GM12878 (cell line): ENCODE results near the gene RAB3GAP1. TPM values are rescaled to one million over a fixed set of nuclear protein-coding genes. Genes with fewer than 3 reads are reported as not detected.

ENCODE experiments used
- ATAC-seq: fragments of 200-7000 bp; cut with Tn5 transposase; 3 replicates; pipeline ENCODE4 v1.9.1; 2020; ENCODE audit warnings: mild to moderate bottlenecking, moderate library complexity
- BruUV-seq: library from RNA; stranded (reverse); fragments of 400-500 nt; replicated peaks from 2 replicates; lab custom pipeline; 2021; lab: Mats Ljungman, UMichigan
- CTCF ChIA-PET: fragments of 300-600 bp; sonication (Branson Sonifier 250); formaldehyde crosslinking; extraction: SDS; loops from one replicate; lab custom pipeline; 2021; ENCODE audit warnings: inconsistent platforms; lab: Yijun Ruan, JAX
- POLR2A ChIA-PET: fragments of 350-600 bp; formaldehyde crosslinking; extraction: SDS; loops from one replicate; lab custom pipeline; 2021; ENCODE audit warnings: inconsistent platforms; lab: Charles Lee
- RAD21 ChIA-PET: fragments of 300-600 bp; sonication (Branson Sonifier 250); formaldehyde crosslinking; loops from one replicate; lab custom pipeline; 2023; ENCODE audit warnings: antibody characterized with exemption; ENCODE audit not compliant: unreplicated experiment; lab: Charles Lee
- SMC1A ChIA-PET: fragments of 300-600 bp; sonication (Branson Sonifier 250); formaldehyde crosslinking; loops from one replicate; lab custom pipeline; 2023; ENCODE audit not compliant: unreplicated experiment, uncharacterized antibody; lab: Charles Lee
- DNase-seq: peaks from one replicate; pipeline ENCODE4 v3.0.0-alpha.2; 2011; ENCODE audit warnings: low read depth, low spot score
- FAIRE-seq: peaks from 3 replicates; lab custom pipeline; 2011; peaks lifted over from hg19 to GRCh38; lab: Jason Lieb, UNC
- H2AFZ ChIP-seq: 2 replicates; pipeline ENCODE4 v1.6.0; 2011; ENCODE audit warnings: low read depth, low read length, control low read depth; ENCODE audit not compliant: control insufficient read depth
- H3K27ac ChIP-seq: 2 replicates; pipeline ENCODE4 v1.5.1; 2011; ENCODE audit warnings: control low read depth; ENCODE audit not compliant: control insufficient read depth, insufficient read depth
- H3K27me3 ChIP-seq, 2 experiments: replicated peaks in 1 of 2; 2 replicates each; pipeline versions ENCODE4 v1.6.0 to v1.6.1; 2011; ENCODE audit warnings: low read length in 1 of 2; ENCODE audit not compliant: control insufficient read depth in 2 of 2, insufficient read depth in 2 of 2
- H3K36me3 ChIP-seq, 2 experiments: 2 replicates each; pipeline ENCODE4 v1.5.1; 2011; ENCODE audit warnings: low read length in 1 of 2; ENCODE audit not compliant: control insufficient read depth in 2 of 2, insufficient read depth in 2 of 2
- H3K4me1 ChIP-seq: 2 replicates; pipeline ENCODE4 v1.6.1; 2011; ENCODE audit warnings: mild to moderate bottlenecking, low read length, moderate library complexity, mixed read lengths; ENCODE audit not compliant: control insufficient read depth, insufficient read depth
- H3K4me2 ChIP-seq: 2 replicates; pipeline ENCODE4 v1.6.0; 2011; ENCODE audit warnings: control low read depth; ENCODE audit not compliant: control insufficient read depth, insufficient read depth
- H3K4me3 ChIP-seq: fragments of 200-600 bp; sonication (generic); 2 replicates; pipeline ENCODE4 v1.5.1; 2016
- H3K79me2 ChIP-seq: 2 replicates; pipeline ENCODE4 v1.6.0; 2011; ENCODE audit warnings: low read length; ENCODE audit not compliant: control insufficient read depth, insufficient read depth
- H3K9ac ChIP-seq: 2 replicates; pipeline ENCODE4 v1.8.0; 2011; ENCODE audit warnings: low read length, control low read depth, mixed read lengths; ENCODE audit not compliant: control insufficient read depth, insufficient read depth
- H3K9me3 ChIP-seq: replicated peaks from 3 replicates; pipeline ENCODE4 v1.5.1; 2011; ENCODE audit warnings: mild to moderate bottlenecking, low read length; ENCODE audit not compliant: control insufficient read depth, insufficient read depth
- H4K20me1 ChIP-seq: 2 replicates; pipeline ENCODE4 v1.6.0; 2011; ENCODE audit not compliant: control insufficient read depth, insufficient read depth
- POLR2AphosphoS5 ChIP-seq: IDR thresholded peaks from 2 replicates; pipeline ENCODE4 v1.6.1; 2011; ENCODE audit warnings: mild to moderate bottlenecking, low read length, inconsistent platforms
- RUNX3 ChIP-seq: IDR thresholded peaks from 2 replicates; pipeline ENCODE4 v1.6.1; 2012; ENCODE audit warnings: low read length, inconsistent platforms
- SREBF2 ChIP-seq: IDR thresholded peaks from 2 replicates; pipeline ENCODE4 v1.6.1; 2012; ENCODE audit warnings: mild to moderate bottlenecking, low read length
- WGBS: methylation state at CpG from one replicate; pipeline ENCODE4 v1.1.6; 2016; ENCODE audit warnings: low lambda C conversion rate; ENCODE audit not compliant: insufficient replicate concordance, insufficient coverage; ENCODE audit errors: missing lambda C conversion rate; 5-methylcytosine and 5-hydroxymethylcytosine counted together
- in situ Hi-C: fragments of 300-500 bp; cut with MboI; formaldehyde crosslinking; loops from 9 replicates; pipeline ENCODE4 v1.14.3; 2018; ENCODE audit warnings: mixed read lengths
- intact Hi-C: fragments of 100-400 bp; cut with micrococcal nuclease; formaldehyde crosslinking; loops from one replicate; pipeline ENCODE4 v1.14.2; 2022; ENCODE audit not compliant: unreplicated experiment
- polyA plus RNA-seq, 11 experiments: library from polyadenylated mRNA; depleted of rRNA in 4 of 11; unstranded in 6 of 11; stranded (reverse) in 5 of 11; fragments of >200 nt; fragmentation: Nextera tagmentation in 4 of 11; fragmentation: Illumina TruSeq in 1 of 11; extraction: Ambion mirVana in 4 of 11; extraction: Trizol in 1 of 11; gene quantifications; 1 replicate in 1 of 11; 2 replicates in 10 of 11; pipeline versions ENCODE4 v1.2.1 to v1.2.3, GENCODE V29; 2011 to 2016; ENCODE audit warnings: inconsistent platforms in 2 of 11, missing spikeins in 2 of 11, low read depth in 1 of 11
- total RNA-seq, 4 experiments: library from RNA; depleted of rRNA in 3 of 4; stranded (reverse); fragments of >200 nt in 3 of 4; fragmentation: Illumina TruSeq in 1 of 4; extraction: Trizol in 1 of 4; gene quantifications; 2 replicates each; pipeline versions ENCODE4 v1.2.1 to v1.2.3, GENCODE V29; 2013 to 2021
- TF ChIP-seq, protein P1 (sequence below): fragments of 450-650 bp; formaldehyde crosslinking; IDR thresholded peaks from 2 replicates; pipeline ENCODE4 v1.4.0; 2020; ENCODE audit warnings: mild to moderate bottlenecking, moderate library complexity
- TF ChIP-seq, protein P2 (sequence below): fragments of 450-650 bp; conservative IDR thresholded peaks from 2 replicates; pipeline ENCODE4 v1.6.1; 2017; ENCODE audit warnings: mild to moderate bottlenecking, moderate library complexity
- TF ChIP-seq, protein P3 (sequence below): IDR thresholded peaks from 2 replicates; pipeline ENCODE4 v1.6.1; 2011; ENCODE audit warnings: low read depth, mild to moderate bottlenecking, low read length, moderate library complexity, borderline replicate concordance; ENCODE audit errors: extremely low read depth

RAB3GAP1 gene
- total and polyA plus RNA-seq, 10 of the 15 experiments (the other 5 are each of a cell fraction or from before 2014, with no cell fraction given), result 13.7 to 36.9 (median 21.0) TPM

DNA sequence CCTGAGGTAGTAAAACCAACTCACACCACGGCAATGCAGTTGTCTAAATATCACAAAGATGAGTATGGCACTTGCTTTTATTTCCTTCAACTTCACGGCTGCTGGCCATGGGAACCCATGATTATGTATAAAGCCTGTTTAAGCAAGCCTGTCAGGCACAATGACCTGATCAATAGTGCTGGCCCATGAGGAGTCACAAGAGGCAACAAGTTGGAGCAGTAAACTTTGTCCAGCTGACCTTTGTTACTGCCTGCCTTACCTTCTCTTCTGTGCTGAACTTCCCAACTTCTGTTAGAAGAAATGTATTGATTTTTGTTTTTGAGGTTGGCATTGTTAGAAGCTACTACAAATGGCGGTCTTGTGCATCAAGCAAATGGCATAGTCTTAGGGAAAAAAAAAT lies 151.9 kb downstream of the RAB3GAP1 start:
- Histone ChIP-seq H3K9ac (no peak overlapping the region), H3K4me1 (no peaks in the 10 kb centered on the region), H3K9me3 (no peaks in the 10 kb centered on the region), H3K36me3 (no peaks in the 10 kb centered on the region; a peak in 1 of 4 replicates), H3K27me3 (no peaks in the 10 kb centered on the region), H3K4me3 (no peak overlapping the region), H3K27ac (no peak overlapping the region), H4K20me1 (no peaks in the 10 kb centered on the region), H2AFZ (no peak overlapping the region), H3K4me2 (no peak overlapping the region), H3K79me2 (no peaks in the 10 kb centered on the region)
- ATAC-seq (no peak), DNase-seq (no peak), FAIRE-seq (no peak)
- CTCF ChIA-PET, result no interaction called here
- TF ChIP-seq, protein P1, sequence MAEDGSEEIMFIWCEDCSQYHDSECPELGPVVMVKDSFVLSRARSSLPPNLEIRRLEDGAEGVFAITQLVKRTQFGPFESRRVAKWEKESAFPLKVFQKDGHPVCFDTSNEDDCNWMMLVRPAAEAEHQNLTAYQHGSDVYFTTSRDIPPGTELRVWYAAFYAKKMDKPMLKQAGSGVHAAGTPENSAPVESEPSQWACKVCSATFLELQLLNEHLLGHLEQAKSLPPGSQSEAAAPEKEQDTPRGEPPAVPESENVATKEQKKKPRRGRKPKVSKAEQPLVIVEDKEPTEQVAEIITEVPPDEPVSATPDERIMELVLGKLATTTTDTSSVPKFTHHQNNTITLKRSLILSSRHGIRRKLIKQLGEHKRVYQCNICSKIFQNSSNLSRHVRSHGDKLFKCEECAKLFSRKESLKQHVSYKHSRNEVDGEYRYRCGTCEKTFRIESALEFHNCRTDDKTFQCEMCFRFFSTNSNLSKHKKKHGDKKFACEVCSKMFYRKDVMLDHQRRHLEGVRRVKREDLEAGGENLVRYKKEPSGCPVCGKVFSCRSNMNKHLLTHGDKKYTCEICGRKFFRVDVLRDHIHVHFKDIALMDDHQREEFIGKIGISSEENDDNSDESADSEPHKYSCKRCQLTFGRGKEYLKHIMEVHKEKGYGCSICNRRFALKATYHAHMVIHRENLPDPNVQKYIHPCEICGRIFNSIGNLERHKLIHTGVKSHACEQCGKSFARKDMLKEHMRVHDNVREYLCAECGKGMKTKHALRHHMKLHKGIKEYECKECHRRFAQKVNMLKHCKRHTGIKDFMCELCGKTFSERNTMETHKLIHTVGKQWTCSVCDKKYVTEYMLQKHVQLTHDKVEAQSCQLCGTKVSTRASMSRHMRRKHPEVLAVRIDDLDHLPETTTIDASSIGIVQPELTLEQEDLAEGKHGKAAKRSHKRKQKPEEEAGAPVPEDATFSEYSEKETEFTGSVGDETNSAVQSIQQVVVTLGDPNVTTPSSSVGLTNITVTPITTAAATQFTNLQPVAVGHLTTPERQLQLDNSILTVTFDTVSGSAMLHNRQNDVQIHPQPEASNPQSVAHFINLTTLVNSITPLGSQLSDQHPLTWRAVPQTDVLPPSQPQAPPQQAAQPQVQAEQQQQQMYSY (CRISPR knock-in tag), result no peak
- TF ChIP-seq SREBF2 (no peak), RUNX3 (no peak), POLR2AphosphoS5 (no peak)
- TF ChIP-seq, protein P2, sequence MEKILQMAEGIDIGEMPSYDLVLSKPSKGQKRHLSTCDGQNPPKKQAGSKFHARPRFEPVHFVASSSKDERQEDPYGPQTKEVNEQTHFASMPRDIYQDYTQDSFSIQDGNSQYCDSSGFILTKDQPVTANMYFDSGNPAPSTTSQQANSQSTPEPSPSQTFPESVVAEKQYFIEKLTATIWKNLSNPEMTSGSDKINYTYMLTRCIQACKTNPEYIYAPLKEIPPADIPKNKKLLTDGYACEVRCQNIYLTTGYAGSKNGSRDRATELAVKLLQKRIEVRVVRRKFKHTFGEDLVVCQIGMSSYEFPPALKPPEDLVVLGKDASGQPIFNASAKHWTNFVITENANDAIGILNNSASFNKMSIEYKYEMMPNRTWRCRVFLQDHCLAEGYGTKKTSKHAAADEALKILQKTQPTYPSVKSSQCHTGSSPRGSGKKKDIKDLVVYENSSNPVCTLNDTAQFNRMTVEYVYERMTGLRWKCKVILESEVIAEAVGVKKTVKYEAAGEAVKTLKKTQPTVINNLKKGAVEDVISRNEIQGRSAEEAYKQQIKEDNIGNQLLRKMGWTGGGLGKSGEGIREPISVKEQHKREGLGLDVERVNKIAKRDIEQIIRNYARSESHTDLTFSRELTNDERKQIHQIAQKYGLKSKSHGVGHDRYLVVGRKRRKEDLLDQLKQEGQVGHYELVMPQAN, result no peak
- TF ChIP-seq, protein P3, sequence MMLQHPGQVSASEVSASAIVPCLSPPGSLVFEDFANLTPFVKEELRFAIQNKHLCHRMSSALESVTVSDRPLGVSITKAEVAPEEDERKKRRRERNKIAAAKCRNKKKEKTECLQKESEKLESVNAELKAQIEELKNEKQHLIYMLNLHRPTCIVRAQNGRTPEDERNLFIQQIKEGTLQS, result no peak
- in situ Hi-C loops (no loop called here), intact Hi-C loops (no loop called here)
- SMC1A ChIA-PET, result interaction anchor here (0.8 kb wide), 1 partner anchor 689 kb away, joined by 3 read pairs; no protein-coding TSS in a partner anchor
- 100% methylated on average over 3 of the region's 3 CpGs for WGBS
- RAD21 ChIA-PET, result no interaction called here
- POLR2A ChIA-PET, result interaction anchor here (0.6 kb wide), 1 partner anchor 101 kb away, joined by 4 read pairs; no protein-coding TSS in a partner anchor
- BruUV-seq, result no TSS peak
